RWPE2 (cell line): ENCODE measurements around the gene FBXW12.

Source experiments
- ATAC-seq: fragments of 200-7000 bp; cut with Tn5 transposase; 3 replicates; pipeline ENCODE4 v1.9.1; 2021; ENCODE audit warnings: low read depth
- DNase-seq: peaks from one replicate; pipeline ENCODE4 v3.0.0-alpha.2; 2020; ENCODE audit warnings: low spot score
- H3K27ac ChIP-seq: fragments of 450-650 bp; 2 replicates; pipeline ENCODE4 v1.5.1; 2017; ENCODE audit warnings: mild to moderate bottlenecking; ENCODE audit not compliant: poor library complexity, severe bottlenecking
- H3K27me3 ChIP-seq: fragments of 250-450 bp; sonication (Bioruptor Pico); 2 replicates; pipeline ENCODE4 v1.5.1; 2021; ENCODE audit warnings: mild to moderate bottlenecking, moderate library complexity; ENCODE audit not compliant: insufficient read depth, poor library complexity, severe bottlenecking
- H3K36me3 ChIP-seq: fragments of 250-450 bp; sonication (Bioruptor Pico); 2 replicates; pipeline ENCODE4 v1.5.1; 2020; ENCODE audit warnings: low read depth, mild to moderate bottlenecking, moderate library complexity
- H3K4me1 ChIP-seq: fragments of 250-450 bp; sonication (Bioruptor Pico); 2 replicates; pipeline ENCODE4 v1.5.1; 2021; ENCODE audit warnings: mild to moderate bottlenecking, moderate library complexity; ENCODE audit not compliant: insufficient read depth, poor library complexity, severe bottlenecking
- H3K4me3 ChIP-seq: fragments of 250-450 bp; sonication (Bioruptor Pico); 2 replicates; pipeline ENCODE4 v1.5.1; 2021; ENCODE audit warnings: mild to moderate bottlenecking, moderate library complexity; ENCODE audit not compliant: severe bottlenecking
- H3K9me3 ChIP-seq: fragments of 250-450 bp; sonication (Bioruptor Pico); 2 replicates; pipeline ENCODE4 v1.5.1; 2021; ENCODE audit warnings: mild to moderate bottlenecking, moderate library complexity; ENCODE audit not compliant: severe bottlenecking
- TF ChIP-seq, protein P1 (sequence below): fragments of 450-650 bp; IDR thresholded peaks from one replicate; pipeline ENCODE4 v1.5.1; 2017; ENCODE audit warnings: mild to moderate bottlenecking, moderate library complexity; ENCODE audit not compliant: poor library complexity, severe bottlenecking

Gene FBXW12

GRCh38 chr3:48415251-48415953 lies 43.4 kb downstream of the FBXW12 start:
- Histone ChIP-seq H3K4me3 (no peak overlapping the region), H3K4me1 (no peaks in the 10 kb centered on the region), H3K27me3 (no peaks in the 10 kb centered on the region), H3K36me3 (peaks cover 93% of the 10 kb centered on the region), H3K9me3 (no peaks in the 10 kb centered on the region), H3K27ac (no peak overlapping the region)
- DNase-seq: no peak
- ATAC-seq: no peak
- TF ChIP-seq, protein P1, sequence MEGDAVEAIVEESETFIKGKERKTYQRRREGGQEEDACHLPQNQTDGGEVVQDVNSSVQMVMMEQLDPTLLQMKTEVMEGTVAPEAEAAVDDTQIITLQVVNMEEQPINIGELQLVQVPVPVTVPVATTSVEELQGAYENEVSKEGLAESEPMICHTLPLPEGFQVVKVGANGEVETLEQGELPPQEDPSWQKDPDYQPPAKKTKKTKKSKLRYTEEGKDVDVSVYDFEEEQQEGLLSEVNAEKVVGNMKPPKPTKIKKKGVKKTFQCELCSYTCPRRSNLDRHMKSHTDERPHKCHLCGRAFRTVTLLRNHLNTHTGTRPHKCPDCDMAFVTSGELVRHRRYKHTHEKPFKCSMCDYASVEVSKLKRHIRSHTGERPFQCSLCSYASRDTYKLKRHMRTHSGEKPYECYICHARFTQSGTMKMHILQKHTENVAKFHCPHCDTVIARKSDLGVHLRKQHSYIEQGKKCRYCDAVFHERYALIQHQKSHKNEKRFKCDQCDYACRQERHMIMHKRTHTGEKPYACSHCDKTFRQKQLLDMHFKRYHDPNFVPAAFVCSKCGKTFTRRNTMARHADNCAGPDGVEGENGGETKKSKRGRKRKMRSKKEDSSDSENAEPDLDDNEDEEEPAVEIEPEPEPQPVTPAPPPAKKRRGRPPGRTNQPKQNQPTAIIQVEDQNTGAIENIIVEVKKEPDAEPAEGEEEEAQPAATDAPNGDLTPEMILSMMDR: no peak

- Histone ChIP-seq H3K4me1 (no peaks in the 10 kb centered on the region), H3K9me3 (no peaks in the 10 kb centered on the region), H3K4me3 (no peak overlapping the region), H3K27ac (no peak overlapping the region), H3K36me3 (peaks cover 93% of the 10 kb centered on the region), H3K27me3 (no peaks in the 10 kb centered on the region)
- TF ChIP-seq, protein P1: no peak
- DNase-seq (no peak), ATAC-seq (no peak)
Measured at GRCh38 chr3:48416091-48416505, 44.1 kb downstream of the FBXW12 start.

DNA sequence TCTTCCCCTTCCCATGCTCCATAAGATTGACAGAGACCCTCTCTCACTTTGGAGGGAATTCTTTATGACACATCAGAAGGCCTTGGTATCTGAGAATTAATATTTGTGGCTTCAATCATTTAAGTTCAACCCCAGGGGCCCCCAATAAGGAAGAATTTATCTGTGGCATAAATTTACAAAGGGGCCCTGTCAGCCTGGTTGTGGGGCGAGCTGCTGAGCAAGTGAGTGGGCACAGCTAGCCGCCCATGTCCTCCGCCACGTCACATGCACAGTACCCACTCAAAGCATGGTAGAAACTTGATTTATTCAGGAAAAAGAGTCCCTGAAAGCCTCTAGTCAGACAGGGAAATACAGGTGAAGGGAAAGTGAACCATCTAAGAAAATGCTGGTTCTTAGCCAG lies 44.5 kb downstream of the FBXW12 start:
- Histone ChIP-seq H3K27me3 (no peaks in the 10 kb centered on the region), H3K27ac (no peak overlapping the region), H3K36me3 (peaks cover 93% of the 10 kb centered on the region), H3K4me1 (no peaks in the 10 kb centered on the region), H3K4me3 (no peak overlapping the region), H3K9me3 (no peaks in the 10 kb centered on the region)
- ATAC-seq (no peak), DNase-seq (no peak)
- TF ChIP-seq, protein P1: no peak

GRCh38 chr3:48417529-48418108 lies 45.6 kb downstream of the FBXW12 start:
- no peak overlapping the region for H3K4me3 ChIP-seq

More at GRCh38 chr3:48417529-48418108, 45.6 kb downstream of the FBXW12 start:
- Histone ChIP-seq H3K27ac (no peak overlapping the region), H3K36me3 (peaks cover 93% of the 10 kb centered on the region), H3K9me3 (no peaks in the 10 kb centered on the region), H3K27me3 (no peaks in the 10 kb centered on the region), H3K4me1 (no peaks in the 10 kb centered on the region)
- TF ChIP-seq, protein P1: no peak
- DNase-seq: no peak
- ATAC-seq: no peak
